ENCODE data around the gene GMPS.

The GMPS gene

DNA sequence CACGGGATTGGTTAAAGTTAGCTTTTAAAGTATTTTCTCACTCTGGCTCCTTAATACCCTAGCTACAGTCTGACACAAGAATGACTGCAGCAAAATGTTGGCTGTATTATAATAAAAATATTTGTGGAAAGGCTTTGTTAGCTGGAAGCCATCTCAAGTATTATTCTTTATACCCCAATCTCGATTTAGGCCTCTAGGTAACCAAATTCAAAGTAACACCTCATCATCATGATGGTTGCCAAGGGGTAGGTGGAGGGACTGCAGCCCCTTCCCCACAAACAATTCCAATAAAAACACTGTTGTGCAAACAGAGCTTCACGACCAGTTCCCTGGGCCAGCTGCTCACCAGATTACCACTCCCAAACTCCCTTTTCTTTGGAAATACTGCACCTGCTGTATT is 759 bp upstream of the GMPS start:
- H3K4me3 ChIP-seq (ENCODE audit: low read length) = no peak overlapping the region
- peak overlapping the region; percentile 40 for H3K9ac ChIP-seq (ENCODE audit: low read length)
- no peaks in the 10 kb centered on the region for H3K79me1 ChIP-seq (ENCODE audit: low read length)
- peak overlapping the region; percentile 7 for H3K27ac ChIP-seq (ENCODE audit: low read depth, low read length)
- no peak overlapping the region for H2BK120ac ChIP-seq (ENCODE audit: low read depth, low read length)
- no peak overlapping the region for H2BK15ac ChIP-seq (replicated peaks; ENCODE audit: low read depth)
- no peaks in the 10 kb centered on the region for H3K27me3 ChIP-seq (ENCODE audit: insufficient read depth, low read length, poor library complexity)
- H3K4me2 ChIP-seq (ENCODE audit: low read length) = peak overlapping the region; percentile 2
- H2BK5ac ChIP-seq (ENCODE audit: low read length) = no peak overlapping the region
- no peak overlapping the region for H3K23ac ChIP-seq (ENCODE audit: low read length)
- peak overlapping the region; percentile 56 for H3K56ac ChIP-seq (ENCODE audit: low read length)
- H4K8ac ChIP-seq (ENCODE audit: low read depth, low read length) = peak overlapping the region; percentile 81
- no peaks in the 10 kb centered on the region for H3K36me3 ChIP-seq (ENCODE audit: control insufficient read depth, insufficient read depth, low read length)
- no peaks in the 10 kb centered on the region for H3K4me1 ChIP-seq (ENCODE audit: control insufficient read depth, low read depth, low read length)
- H3K18ac ChIP-seq (ENCODE audit: low read length) = peak overlapping the region; percentile 6
- WGBS (ENCODE audit: extremely low coverage, insufficient coverage, low lambda C conversion rate) = no CpG with 5 or more reads among the region's 3 CpGs
- no peak overlapping the region for H3K4ac ChIP-seq (ENCODE audit: low read depth, low read length)
- peaks cover 30% of the 10 kb centered on the region for H3K79me2 ChIP-seq (ENCODE audit: control insufficient read depth, insufficient read depth, low read length)
- no peak for DNase-seq
- H4K5ac ChIP-seq (ENCODE audit: low read length) = no peak overlapping the region
- no peak overlapping the region for H2AK5ac ChIP-seq (ENCODE audit: low read length)

GRCh38 chr3:155870945-155871745 is 695 bp downstream of the GMPS start:
- H2AK5ac ChIP-seq (ENCODE audit: low read length) = no peak overlapping the region
- DNase-seq = peak; percentile 52
- H2BK5ac ChIP-seq (ENCODE audit: low read length) = peak overlapping the region; percentile 67
- peak overlapping the region; percentile 63 for H3K4me3 ChIP-seq (ENCODE audit: low read length)
- H4K8ac ChIP-seq (ENCODE audit: low read depth, low read length) = no peak overlapping the region
- H3K23ac ChIP-seq (ENCODE audit: low read length) = peak overlapping the region; percentile 86
- H3K36me3 ChIP-seq (ENCODE audit: control insufficient read depth, insufficient read depth, low read length) = no peaks in the 10 kb centered on the region
- H3K27ac ChIP-seq (ENCODE audit: low read depth, low read length) = peak overlapping the region; percentile 92
- H4K5ac ChIP-seq (ENCODE audit: low read length) = no peak overlapping the region
- H2BK15ac ChIP-seq (replicated peaks; ENCODE audit: low read depth) = no peak overlapping the region
- WGBS (ENCODE audit: extremely low coverage, insufficient coverage, low lambda C conversion rate) = no CpG with 5 or more reads among the region's 85 CpGs
- peak overlapping the region; percentile 71 for H3K4ac ChIP-seq (ENCODE audit: low read depth, low read length)
- H3K4me1 ChIP-seq (ENCODE audit: control insufficient read depth, low read depth, low read length) = no peaks in the 10 kb centered on the region
- H3K27me3 ChIP-seq (ENCODE audit: insufficient read depth, low read length, poor library complexity) = no peaks in the 10 kb centered on the region
- H3K18ac ChIP-seq (ENCODE audit: low read length) = peak overlapping the region; percentile 86
- H3K56ac ChIP-seq (ENCODE audit: low read length) = peak overlapping the region; percentile 100
- peak overlapping the region; percentile 22 for H2BK120ac ChIP-seq (ENCODE audit: low read depth, low read length)
- H3K79me1 ChIP-seq (ENCODE audit: low read length) = no peaks in the 10 kb centered on the region
- H3K79me2 ChIP-seq (ENCODE audit: control insufficient read depth, insufficient read depth, low read length) = peaks cover 40% of the 10 kb centered on the region
- peak overlapping the region; percentile 82 for H3K9ac ChIP-seq (ENCODE audit: low read length)
- H3K4me2 ChIP-seq (ENCODE audit: low read length) = peak overlapping the region; percentile 60

GRCh38 chr3:155871746-155872158 is 1.3 kb downstream of the GMPS start:
- no peak overlapping the region for H2BK15ac ChIP-seq (replicated peaks; ENCODE audit: low read depth)
- H2BK5ac ChIP-seq (ENCODE audit: low read length) = no peak overlapping the region
- peak overlapping the region; percentile 82 for H3K9ac ChIP-seq (ENCODE audit: low read length)
- no peak overlapping the region for H2BK120ac ChIP-seq (ENCODE audit: low read depth, low read length)
- no peak overlapping the region for H3K18ac ChIP-seq (ENCODE audit: low read length)
- H3K27me3 ChIP-seq (ENCODE audit: insufficient read depth, low read length, poor library complexity) = no peaks in the 10 kb centered on the region
- H3K4ac ChIP-seq (ENCODE audit: low read depth, low read length) = no peak overlapping the region
- WGBS (ENCODE audit: extremely low coverage, insufficient coverage, low lambda C conversion rate) = no CpG with 5 or more reads among the region's 19 CpGs
- no peak overlapping the region for H4K5ac ChIP-seq (ENCODE audit: low read length)
- no peak overlapping the region for H3K27ac ChIP-seq (ENCODE audit: low read depth, low read length)
- no peaks in the 10 kb centered on the region for H3K79me1 ChIP-seq (ENCODE audit: low read length)
- H3K36me3 ChIP-seq (ENCODE audit: control insufficient read depth, insufficient read depth, low read length) = no peaks in the 10 kb centered on the region
- no peak overlapping the region for H2AK5ac ChIP-seq (ENCODE audit: low read length)
- H3K79me2 ChIP-seq (ENCODE audit: control insufficient read depth, insufficient read depth, low read length) = peaks cover 45% of the 10 kb centered on the region
- no peak for DNase-seq
- peak overlapping the region; percentile 100 for H3K56ac ChIP-seq (ENCODE audit: low read length)
- peak overlapping the region; percentile 86 for H3K23ac ChIP-seq (ENCODE audit: low read length)
- H3K4me3 ChIP-seq (ENCODE audit: low read length) = peak overlapping the region; percentile 63
- no peak overlapping the region for H4K8ac ChIP-seq (ENCODE audit: low read depth, low read length)
- peak overlapping the region; percentile 60 for H3K4me2 ChIP-seq (ENCODE audit: low read length)
- no peaks in the 10 kb centered on the region for H3K4me1 ChIP-seq (ENCODE audit: control insufficient read depth, low read depth, low read length)

- Histone ChIP-seq H2BK15ac (replicated peaks; ENCODE audit: low read depth) (no peak overlapping the region), H3K79me2 (ENCODE audit: control insufficient read depth, insufficient read depth, low read length) (peaks cover 56% of the 10 kb centered on the region), H3K9ac (ENCODE audit: low read length) (no peak overlapping the region), H3K4ac (ENCODE audit: low read depth, low read length) (no peak overlapping the region), H3K4me3 (ENCODE audit: low read length) (no peak overlapping the region), H4K8ac (ENCODE audit: low read depth, low read length) (no peak overlapping the region), H3K27ac (ENCODE audit: low read depth, low read length) (no peak overlapping the region), H3K18ac (ENCODE audit: low read length) (no peak overlapping the region), H2AK5ac (ENCODE audit: low read length) (no peak overlapping the region), H3K56ac (ENCODE audit: low read length) (no peak overlapping the region), H3K27me3 (ENCODE audit: insufficient read depth, low read length, poor library complexity) (no peaks in the 10 kb centered on the region), H4K5ac (ENCODE audit: low read length) (no peak overlapping the region), H3K23ac (ENCODE audit: low read length) (no peak overlapping the region), H3K79me1 (ENCODE audit: low read length) (no peaks in the 10 kb centered on the region), H3K36me3 (ENCODE audit: control insufficient read depth, insufficient read depth, low read length) (no peaks in the 10 kb centered on the region), H2BK5ac (ENCODE audit: low read length) (no peak overlapping the region), H2BK120ac (ENCODE audit: low read depth, low read length) (no peak overlapping the region), H3K4me2 (ENCODE audit: low read length) (no peak overlapping the region), H3K4me1 (ENCODE audit: control insufficient read depth, low read depth, low read length) (no peaks in the 10 kb centered on the region)
- WGBS (ENCODE audit: extremely low coverage, insufficient coverage, low lambda C conversion rate) = no CpG with 5 or more reads among the region's 8 CpGs
- no peak for DNase-seq
These were observed 2.6 kb downstream of the GMPS start for GRCh38 chr3:155872904-155873646.

DNA sequence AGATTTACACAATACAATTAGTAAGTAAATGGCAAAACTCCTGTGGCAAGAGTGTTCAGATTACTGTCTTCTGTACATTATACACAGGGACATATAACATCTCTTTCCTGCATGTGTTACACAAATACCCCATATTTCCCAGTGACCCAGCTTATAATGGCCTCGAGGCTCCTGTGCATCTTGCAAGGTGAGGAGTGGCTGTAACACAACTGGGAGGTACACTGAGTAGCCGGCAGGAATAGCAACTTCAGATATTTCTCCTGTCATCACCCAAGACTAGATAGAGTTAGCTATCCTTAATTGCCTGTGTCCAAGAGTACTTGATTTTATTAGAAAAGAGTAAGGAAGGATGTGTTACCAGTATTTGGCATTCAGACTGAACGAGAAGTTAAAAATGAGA is 5.6 kb downstream of the GMPS start:
- H3K79me1 ChIP-seq (ENCODE audit: low read length) = peaks cover 4% of the 10 kb centered on the region
- no CpG with 5 or more reads among the region's 3 CpGs for WGBS (ENCODE audit: extremely low coverage, insufficient coverage, low lambda C conversion rate)

More for the DNA sequence above, 5.6 kb downstream of the GMPS start:
- Histone ChIP-seq H3K9ac (ENCODE audit: low read length) (no peak overlapping the region), H4K8ac (ENCODE audit: low read depth, low read length) (no peak overlapping the region), H3K56ac (ENCODE audit: low read length) (no peak overlapping the region), H2BK5ac (ENCODE audit: low read length) (no peak overlapping the region), H3K4me3 (ENCODE audit: low read length) (no peak overlapping the region), H2BK15ac (replicated peaks; ENCODE audit: low read depth) (no peak overlapping the region), H3K4me1 (ENCODE audit: control insufficient read depth, low read depth, low read length) (no peaks in the 10 kb centered on the region), H3K79me2 (ENCODE audit: control insufficient read depth, insufficient read depth, low read length) (peaks cover 73% of the 10 kb centered on the region), H2BK120ac (ENCODE audit: low read depth, low read length) (no peak overlapping the region), H3K4ac (ENCODE audit: low read depth, low read length) (peak overlapping the region; percentile 12), H2AK5ac (ENCODE audit: low read length) (no peak overlapping the region), H3K18ac (ENCODE audit: low read length) (no peak overlapping the region), H3K27ac (ENCODE audit: low read depth, low read length) (no peak overlapping the region), H4K5ac (ENCODE audit: low read length) (no peak overlapping the region), H3K4me2 (ENCODE audit: low read length) (no peak overlapping the region), H3K27me3 (ENCODE audit: insufficient read depth, low read length, poor library complexity) (no peaks in the 10 kb centered on the region), H3K23ac (ENCODE audit: low read length) (no peak overlapping the region), H3K36me3 (ENCODE audit: control insufficient read depth, insufficient read depth, low read length) (no peaks in the 10 kb centered on the region)
- DNase-seq = no peak

Measured in mesendoderm (in vitro differentiated cells).